Smooth muscle cell (in vitro differentiated cells): Measurements from ENCODE around the gene TJP2. TPM values are rescaled to one million over a fixed set of nuclear protein-coding genes. Genes with fewer than 3 reads are reported as not detected.
A peak's percentile ranks its signal among the peaks of the same experiment; 100 is the strongest.

Experiments used
- DNase-seq: peaks from one replicate; lab custom pipeline; 2025; ENCODE audit not compliant: unreplicated experiment; lab: John Stamatoyannopoulos, UW
- H2AFZ ChIP-seq: fragments of 200-600 bp; sonication (generic); 2 replicates; pipeline ENCODE4 v1.6.0; 2016; ENCODE audit warnings: antibody characterized with exemption, low read depth, mild to moderate bottlenecking
- H3F3A ChIP-seq: fragments of 200-600 bp; sonication (generic); 2 replicates; pipeline ENCODE4 v1.6.0; 2017; ENCODE audit warnings: antibody characterized with exemption, low read depth
- H3K27ac ChIP-seq: fragments of 200-600 bp; sonication (generic); 2 replicates; pipeline ENCODE4 v1.5.1; 2016; ENCODE audit warnings: low read depth, mild to moderate bottlenecking
- H3K27me3 ChIP-seq: fragments of 200-600 bp; sonication (generic); 2 replicates; pipeline ENCODE4 v1.6.1; 2016; ENCODE audit warnings: low read depth, mild to moderate bottlenecking
- H3K36me3 ChIP-seq: fragments of 200-600 bp; sonication (generic); 2 replicates; pipeline ENCODE4 v1.5.1; 2016; ENCODE audit warnings: low read depth
- H3K4me1 ChIP-seq: fragments of 200-600 bp; sonication (generic); 2 replicates; pipeline ENCODE4 v1.5.1; 2016; ENCODE audit warnings: low read depth
- H3K4me2 ChIP-seq: fragments of 200-600 bp; sonication (generic); 2 replicates; pipeline ENCODE4 v1.6.0; 2016; ENCODE audit warnings: mild to moderate bottlenecking
- H3K4me3 ChIP-seq: fragments of 200-600 bp; sonication (generic); 2 replicates; pipeline ENCODE4 v1.5.1; 2016; ENCODE audit warnings: mild to moderate bottlenecking
- H3K79me2 ChIP-seq: fragments of 200-600 bp; sonication (generic); 2 replicates; pipeline ENCODE4 v1.6.0; 2016; ENCODE audit warnings: low read depth, mild to moderate bottlenecking
- H3K9ac ChIP-seq: fragments of 200-600 bp; sonication (generic); 2 replicates; pipeline ENCODE4 v1.6.0; 2016; ENCODE audit warnings: low read depth
- H3K9me3 ChIP-seq: fragments of 200-600 bp; sonication (generic); replicated peaks from 2 replicates; pipeline ENCODE4 v1.5.1; 2016; ENCODE audit warnings: low read depth
- H4K20me1 ChIP-seq: fragments of 200-600 bp; sonication (generic); 2 replicates; pipeline ENCODE4 v1.6.0; 2016; ENCODE audit warnings: low read depth
- WGBS: methylation state at CpG from one replicate; pipeline ENCODE4 v1.1.7; 2016; ENCODE audit warnings: low lambda C conversion rate; 5-methylcytosine and 5-hydroxymethylcytosine counted together
- polyA plus RNA-seq: library from polyadenylated mRNA; unstranded; fragments of >200 nt; fragmentation: Nextera tagmentation; extraction: Ambion mirVana; gene quantifications from 2 replicates; pipeline ENCODE4 v1.2.1, GENCODE V29; 2016
- total RNA-seq: library from RNA; depleted of rRNA; stranded (reverse); fragments of >200 nt; gene quantifications from 2 replicates; pipeline ENCODE4 v1.2.3, GENCODE V29; 2014
- TF ChIP-seq, protein P1 (sequence below): fragments of 200-600 bp; sonication (generic); IDR thresholded peaks from 2 replicates; pipeline ENCODE4 v1.5.1; 2017; ENCODE audit warnings: borderline replicate concordance, mild to moderate bottlenecking, antibody characterized with exemption; ENCODE audit not compliant: insufficient read depth, poor library complexity, severe bottlenecking

TJP2 gene
- total and polyA plus RNA-seq, 2 experiments from 2014 or later = 14.9 to 48.4 TPM

DNA sequence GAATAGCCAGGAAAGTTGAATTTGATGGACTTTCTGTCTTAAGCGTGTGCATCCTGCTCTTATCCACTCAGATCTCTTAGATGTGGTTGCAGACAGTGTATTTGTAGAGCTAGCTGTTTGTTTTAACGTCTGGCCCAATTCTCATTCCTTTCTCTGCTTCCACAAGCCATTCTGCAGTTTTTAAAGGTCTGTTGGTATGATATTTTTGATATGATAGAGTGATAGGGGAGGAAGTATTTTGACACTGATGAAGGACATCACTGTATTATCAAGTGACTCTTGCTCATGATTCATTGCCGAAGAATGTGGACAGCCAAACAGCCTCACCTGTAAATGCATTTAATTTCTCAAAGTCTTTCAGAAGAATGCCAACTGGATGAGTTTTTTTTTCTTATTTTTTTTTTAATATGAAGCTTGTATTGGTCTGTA is 4.5 kb downstream of the TJP2 start:
- H3K9me3 ChIP-seq = no peaks in the 10 kb centered on the region
- TF ChIP-seq, protein P1, sequence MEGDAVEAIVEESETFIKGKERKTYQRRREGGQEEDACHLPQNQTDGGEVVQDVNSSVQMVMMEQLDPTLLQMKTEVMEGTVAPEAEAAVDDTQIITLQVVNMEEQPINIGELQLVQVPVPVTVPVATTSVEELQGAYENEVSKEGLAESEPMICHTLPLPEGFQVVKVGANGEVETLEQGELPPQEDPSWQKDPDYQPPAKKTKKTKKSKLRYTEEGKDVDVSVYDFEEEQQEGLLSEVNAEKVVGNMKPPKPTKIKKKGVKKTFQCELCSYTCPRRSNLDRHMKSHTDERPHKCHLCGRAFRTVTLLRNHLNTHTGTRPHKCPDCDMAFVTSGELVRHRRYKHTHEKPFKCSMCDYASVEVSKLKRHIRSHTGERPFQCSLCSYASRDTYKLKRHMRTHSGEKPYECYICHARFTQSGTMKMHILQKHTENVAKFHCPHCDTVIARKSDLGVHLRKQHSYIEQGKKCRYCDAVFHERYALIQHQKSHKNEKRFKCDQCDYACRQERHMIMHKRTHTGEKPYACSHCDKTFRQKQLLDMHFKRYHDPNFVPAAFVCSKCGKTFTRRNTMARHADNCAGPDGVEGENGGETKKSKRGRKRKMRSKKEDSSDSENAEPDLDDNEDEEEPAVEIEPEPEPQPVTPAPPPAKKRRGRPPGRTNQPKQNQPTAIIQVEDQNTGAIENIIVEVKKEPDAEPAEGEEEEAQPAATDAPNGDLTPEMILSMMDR = no peak
- peak overlapping the region; percentile 7 for H3K4me3 ChIP-seq
- no peak overlapping the region for H2AFZ ChIP-seq
- H3K36me3 ChIP-seq = no peaks in the 10 kb centered on the region
- no peaks in the 10 kb centered on the region for H4K20me1 ChIP-seq
- peak overlapping the region; percentile 36 for H3K4me2 ChIP-seq
- H3K79me2 ChIP-seq = peaks cover 29% of the 10 kb centered on the region
- H3K27ac ChIP-seq = peak overlapping the region; percentile 87
- H3F3A ChIP-seq = peaks cover 39% of the 10 kb centered on the region
- 36% methylated on average over 3 of the region's 3 CpGs for WGBS
- peaks cover 30% of the 10 kb centered on the region for H3K4me1 ChIP-seq
- no peak overlapping the region for H3K9ac ChIP-seq
- DNase-seq = no peak
- H3K27me3 ChIP-seq = no peaks in the 10 kb centered on the region

DNA sequence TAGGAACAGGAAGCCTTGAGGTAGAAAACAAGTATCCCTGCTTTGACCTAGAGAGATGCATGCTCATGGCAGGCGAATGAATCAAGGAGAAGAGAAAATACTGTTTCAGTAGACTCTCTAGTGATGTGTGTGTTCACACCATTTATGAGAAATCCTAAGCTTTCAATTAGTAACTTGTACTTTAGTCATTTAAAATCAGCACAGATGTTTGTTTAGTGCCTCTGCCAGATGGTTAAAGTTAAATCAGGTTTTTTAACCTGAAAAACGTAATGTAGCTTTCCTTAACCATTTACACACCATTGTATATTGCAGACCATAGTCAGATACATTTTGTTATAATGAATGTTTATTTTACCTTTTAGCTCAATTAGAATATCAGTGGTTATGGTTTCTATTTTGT is 5.0 kb downstream of the TJP2 start:
- WGBS = 61% methylated on average over 2 of the region's 2 CpGs
- Histone ChIP-seq H3K27ac (peak overlapping the region; percentile 87), H3K4me2 (peak overlapping the region; percentile 36), H3K4me1 (peaks cover 30% of the 10 kb centered on the region), H3K27me3 (no peaks in the 10 kb centered on the region), H3F3A (peaks cover 39% of the 10 kb centered on the region), H3K9me3 (no peaks in the 10 kb centered on the region), H3K79me2 (peaks cover 33% of the 10 kb centered on the region), H4K20me1 (no peaks in the 10 kb centered on the region), H2AFZ (no peak overlapping the region), H3K9ac (peak overlapping the region; percentile 40), H3K36me3 (no peaks in the 10 kb centered on the region), H3K4me3 (peak overlapping the region; percentile 7)
- TF ChIP-seq, protein P1 = no peak
- DNase-seq = no peak

DNA sequence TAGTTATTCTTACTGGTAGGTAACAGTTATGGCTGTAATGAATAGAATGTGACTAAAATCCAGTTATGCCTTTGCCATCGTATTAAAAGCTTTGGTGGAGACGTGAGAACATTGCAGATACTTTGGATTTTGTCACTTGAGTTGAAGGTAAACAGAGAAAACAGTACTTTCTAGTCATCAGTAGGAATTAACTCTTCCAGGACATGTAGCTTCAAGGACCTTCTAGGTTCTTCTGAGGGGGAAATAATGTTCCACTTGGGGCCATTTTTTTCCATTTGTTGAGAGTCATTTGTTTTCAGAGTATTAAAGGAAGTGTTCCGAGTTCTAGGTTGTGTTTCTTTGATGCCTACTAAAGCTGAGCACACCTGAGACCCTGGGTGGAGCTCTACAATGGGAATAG is 6.1 kb downstream of the TJP2 start:
- H3K4me2 ChIP-seq = peak overlapping the region; percentile 24
- peak overlapping the region; percentile 37 for H3K9ac ChIP-seq
- no peaks in the 10 kb centered on the region for H3K9me3 ChIP-seq
- H3K4me1 ChIP-seq = peaks cover 30% of the 10 kb centered on the region
- H3K36me3 ChIP-seq = no peaks in the 10 kb centered on the region
- DNase-seq = no peak
- no peaks in the 10 kb centered on the region for H4K20me1 ChIP-seq
- H3K27me3 ChIP-seq = no peaks in the 10 kb centered on the region
- no peak overlapping the region for H3K4me3 ChIP-seq
- WGBS = 69% methylated on average over 3 of the region's 3 CpGs
- peaks cover 40% of the 10 kb centered on the region for H3K79me2 ChIP-seq
- H3K27ac ChIP-seq = peak overlapping the region; percentile 87
- H2AFZ ChIP-seq = no peak overlapping the region
- TF ChIP-seq, protein P1 = no peak
- H3F3A ChIP-seq = peaks cover 31% of the 10 kb centered on the region

DNA sequence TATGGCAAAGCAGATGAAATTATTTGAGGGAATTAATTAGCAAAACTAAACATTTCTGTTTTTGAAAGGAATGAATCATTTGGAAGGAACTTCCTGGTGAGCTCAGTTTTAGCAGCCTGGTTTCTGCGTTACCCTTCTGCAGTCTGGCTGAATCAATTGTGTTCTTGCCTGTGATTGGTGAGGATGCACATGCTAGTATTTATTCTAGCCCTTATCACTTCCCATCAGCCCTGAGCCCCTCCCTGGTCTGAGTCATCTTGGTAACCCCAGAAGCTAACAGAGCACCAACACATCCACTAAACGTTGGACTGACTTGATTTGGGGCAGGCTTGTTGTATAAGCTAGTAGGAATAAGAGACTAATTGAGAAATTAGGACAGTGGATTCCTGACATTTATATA is 6.6 kb downstream of the TJP2 start:
- H3K27me3 ChIP-seq = no peaks in the 10 kb centered on the region
- H2AFZ ChIP-seq = no peak overlapping the region
- 0% methylated on average over 2 of the region's 2 CpGs for WGBS
- peak overlapping the region; percentile 87 for H3K27ac ChIP-seq
- H3K4me3 ChIP-seq = no peak overlapping the region
- no peaks in the 10 kb centered on the region for H3K36me3 ChIP-seq
- TF ChIP-seq, protein P1 = no peak
- peaks cover 25% of the 10 kb centered on the region for H3K4me1 ChIP-seq
- peaks cover 26% of the 10 kb centered on the region for H3F3A ChIP-seq
- H3K9me3 ChIP-seq = no peaks in the 10 kb centered on the region
- no peak for DNase-seq
- peak overlapping the region; percentile 77 for H3K4me2 ChIP-seq
- H3K79me2 ChIP-seq = peaks cover 42% of the 10 kb centered on the region
- peak overlapping the region; percentile 37 for H3K9ac ChIP-seq
- H4K20me1 ChIP-seq = no peaks in the 10 kb centered on the region
